Urothelium cell line (cell line): ENCODE results near the gene MAP3K3.
A peak's percentile ranks its signal among the peaks of the same experiment; 100 is the strongest.

Source experiments
- DNase-seq: peaks from one replicate; pipeline ENCODE4 v3.0.0; 2011; ENCODE audit warnings: low spot score, mixed read lengths
- FAIRE-seq: peaks from 2 replicates; lab custom pipeline; 2011; peaks lifted over from hg19 to GRCh38; lab: Jason Lieb, UNC

MAP3K3 gene

GRCh38 chr17:63621684-63622573, at the start of gene MAP3K3:
TSS of gene MAP3K3 (plus strand) at chr17:63622417. CDS start at chr17:63622760, 343 bp downstream.
- FAIRE-seq (peak; percentile 94), DNase-seq (peak; percentile 100)

GRCh38 chr17:63573634-63574033, 48.6 kb upstream of the MAP3K3 start:
- FAIRE-seq (no peak), DNase-seq (peak; percentile 36)

- no peak for DNase-seq
- FAIRE-seq: no peak
Observed at GRCh38 chr17:63578027-63578768, 44.0 kb upstream of the MAP3K3 start.

DNA sequence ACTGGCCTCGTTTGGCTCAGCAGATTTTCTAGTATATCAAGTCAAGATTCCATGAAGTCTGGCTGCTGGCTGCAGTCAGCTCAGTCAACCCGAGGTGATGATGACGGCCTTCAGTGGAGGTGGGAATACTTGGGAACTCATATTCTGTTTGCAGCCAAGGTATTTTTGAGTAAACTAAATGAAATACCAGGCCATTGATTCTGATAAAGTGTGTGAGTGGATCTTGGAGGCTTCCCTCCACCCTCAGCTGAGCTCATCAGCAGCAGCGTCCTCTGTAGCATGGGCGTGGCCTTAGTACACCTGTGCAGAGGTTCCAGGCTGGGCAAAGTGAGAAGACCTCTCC, 43.5 kb upstream of the MAP3K3 start:
- FAIRE-seq (no peak), DNase-seq (no peak)

DNA sequence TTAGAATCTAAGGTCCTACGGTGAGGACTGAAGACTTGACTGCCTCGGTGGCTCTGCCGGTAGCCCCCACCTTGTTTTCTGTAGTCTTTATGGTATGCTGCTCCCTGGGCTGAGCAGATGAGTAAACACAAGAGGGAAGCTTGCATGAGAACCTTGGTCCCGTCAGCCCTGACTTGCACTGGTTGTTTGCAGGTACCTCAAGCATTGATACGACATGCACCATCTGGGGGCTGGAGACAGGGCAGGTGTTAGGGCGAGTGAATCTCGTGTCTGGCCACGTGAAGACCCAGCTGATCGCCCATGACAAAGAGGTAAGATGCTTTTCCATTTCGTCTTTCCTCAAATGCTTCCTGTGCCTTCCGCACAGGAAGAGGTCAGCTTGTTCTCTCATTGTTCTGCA, 42.6 kb upstream of the MAP3K3 start:
- DNase-seq (no peak), FAIRE-seq (no peak)

DNA sequence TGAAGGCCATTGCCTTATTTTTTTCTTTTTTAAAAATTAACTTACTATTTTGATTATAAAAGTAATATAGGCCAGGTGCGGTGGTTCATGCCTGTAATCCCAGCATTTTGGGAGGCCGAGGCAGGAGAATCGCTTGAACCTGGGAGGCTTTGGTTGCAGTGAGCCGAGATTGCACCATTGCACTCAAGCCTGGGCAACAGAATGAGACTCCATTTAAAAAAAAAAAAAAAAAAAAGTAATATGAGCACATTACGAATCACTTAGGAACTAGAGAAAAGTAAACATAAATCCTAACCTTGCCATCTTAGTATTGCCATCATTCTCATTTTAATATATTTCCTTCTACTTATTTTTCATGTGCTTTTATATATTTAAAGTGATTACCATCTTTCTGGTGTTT, 34.4 kb upstream of the MAP3K3 start:
- no peak for FAIRE-seq
- DNase-seq: no peak

DNA sequence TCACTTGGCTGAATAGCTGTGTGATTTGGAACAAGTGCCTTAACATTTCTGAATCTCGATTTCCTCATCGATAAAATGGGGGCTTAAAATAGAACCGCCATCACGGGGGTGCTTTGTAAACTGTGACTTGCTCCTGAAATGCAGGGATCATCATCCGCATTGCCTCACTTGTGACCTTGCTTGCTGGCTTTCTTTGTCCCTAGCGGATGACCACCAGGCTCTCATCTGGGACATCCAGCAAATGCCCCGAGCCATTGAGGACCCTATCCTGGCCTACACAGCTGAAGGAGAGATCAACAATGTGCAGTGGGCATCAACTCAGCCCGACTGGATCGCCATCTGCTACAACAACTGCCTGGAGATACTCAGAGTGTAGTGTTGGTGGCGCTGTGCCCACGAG, 33.4 kb upstream of the MAP3K3 start:
- FAIRE-seq (no peak), DNase-seq (no peak)

DNA sequence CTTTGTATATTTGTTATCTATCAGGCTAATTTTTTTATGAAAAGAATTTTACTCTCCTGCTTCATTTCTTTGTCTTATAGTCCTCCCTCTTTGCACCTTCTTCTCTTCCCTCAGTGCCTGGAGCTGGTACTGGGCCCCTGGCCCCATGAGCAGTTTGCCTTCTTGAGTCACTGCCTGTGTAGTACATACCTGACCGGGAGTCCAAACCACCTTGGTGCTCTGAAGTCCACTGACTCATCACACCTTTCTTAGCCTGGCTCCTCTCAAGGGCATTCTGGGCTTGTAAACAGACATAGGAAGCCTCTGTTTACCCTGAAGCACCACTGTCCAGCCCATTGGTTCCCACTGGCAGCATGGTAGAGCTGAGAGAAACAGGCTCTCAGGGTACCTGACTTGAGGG, 32.6 kb upstream of the MAP3K3 start:
- DNase-seq (no peak), FAIRE-seq (no peak)

DNA sequence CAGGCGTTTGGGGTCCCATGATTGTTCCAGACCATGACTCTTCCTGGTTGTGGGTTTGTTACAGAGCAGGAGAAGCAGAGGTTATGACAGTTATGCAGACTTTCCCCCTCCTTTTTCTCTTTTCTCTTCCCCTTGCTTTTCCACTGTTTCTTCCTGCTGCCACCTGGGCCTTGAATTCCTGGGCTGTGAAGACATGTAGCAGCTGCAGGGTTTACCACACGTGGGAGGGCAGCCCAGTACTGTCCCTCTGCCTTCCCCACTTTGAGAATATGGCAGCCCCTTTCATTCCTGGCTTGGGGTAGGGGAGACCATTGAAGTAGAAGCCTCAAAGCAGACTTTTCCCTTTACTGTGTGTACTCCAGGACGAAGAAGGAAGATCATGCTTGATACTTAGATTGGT, 29.4 kb upstream of the MAP3K3 start:
- peak; percentile 37 for FAIRE-seq
- DNase-seq: no peak

- no peak for DNase-seq
- no peak for FAIRE-seq
Observed at GRCh38 chr17:63595132-63595531, 27.1 kb upstream of the MAP3K3 start.

GRCh38 chr17:63596856-63597586, 25.2 kb upstream of the MAP3K3 start:
- FAIRE-seq (no peak), DNase-seq (no peak)

- DNase-seq (no peak), FAIRE-seq (no peak)
Observed at GRCh38 chr17:63598281-63598680, 23.9 kb upstream of the MAP3K3 start.

GRCh38 chr17:63600569-63601438, 21.4 kb upstream of the MAP3K3 start, which contains the start of gene TACO1:
TSS of gene TACO1 (plus strand) at chr17:63600895. CDS start at chr17:63601084, 189 bp downstream.
- peak; percentile 9 for FAIRE-seq
- peak; percentile 92 for DNase-seq

GRCh38 chr17:63601439-63602371, 20.5 kb upstream of the MAP3K3 start:
- DNase-seq: no peak
- FAIRE-seq: no peak

DNA sequence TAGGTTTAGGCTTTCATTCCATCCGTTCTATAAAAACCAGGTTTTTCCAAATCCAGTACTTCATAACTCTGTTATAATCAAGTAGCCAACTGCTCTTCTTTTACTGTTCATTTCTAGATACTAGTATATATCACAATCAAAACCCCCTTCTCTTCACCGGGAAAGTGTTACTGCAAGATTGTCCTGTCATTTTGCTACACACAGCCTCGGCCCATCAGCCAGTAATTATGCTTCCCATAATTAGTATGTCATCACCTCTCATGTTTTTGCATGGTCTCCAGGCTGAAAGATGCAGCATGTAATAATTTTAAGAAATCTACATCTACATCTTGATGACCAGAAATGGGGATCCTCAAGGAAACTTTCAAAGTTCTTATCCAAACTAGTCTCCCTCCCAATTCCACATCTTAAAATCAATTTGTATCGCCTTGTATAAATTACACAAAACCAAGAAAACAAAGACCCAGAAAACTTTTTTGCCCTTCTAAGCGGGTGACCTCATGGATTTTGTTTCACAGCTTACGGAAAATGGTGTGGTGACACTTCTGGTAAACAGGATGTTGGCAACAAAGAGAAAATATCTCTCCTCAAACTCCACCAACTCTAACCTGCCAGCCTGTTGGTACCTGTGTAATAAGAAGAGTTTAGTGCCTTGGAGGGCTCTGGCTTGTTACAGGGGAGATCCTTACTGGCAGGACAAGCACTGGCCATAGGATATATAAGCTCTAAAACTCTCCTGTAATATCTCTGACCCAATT, 12.2 kb upstream of the MAP3K3 start:
- DNase-seq: no peak
- FAIRE-seq: peak; percentile 37

DNA sequence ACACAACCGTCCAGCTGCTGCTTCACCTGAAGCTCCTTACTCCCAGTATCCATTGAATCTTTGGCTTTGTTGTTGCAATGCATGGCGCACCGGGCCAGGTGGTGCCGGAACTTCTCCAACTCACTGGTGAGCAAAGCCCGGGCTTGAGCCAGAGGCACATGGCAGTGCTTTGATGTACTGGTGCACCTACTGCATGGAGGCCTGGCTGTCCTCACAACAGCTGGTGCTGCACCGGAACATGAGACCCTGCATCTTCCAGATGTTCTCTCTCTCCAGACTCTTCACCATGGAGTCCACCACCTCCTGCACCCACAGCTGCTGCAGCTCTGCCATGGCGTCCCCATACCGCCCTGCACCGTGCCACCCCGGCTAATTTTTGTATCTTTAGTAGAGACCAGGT, 11.4 kb upstream of the MAP3K3 start:
- FAIRE-seq (no peak), DNase-seq (no peak)

GRCh38 chr17:63611354-63611753, 10.9 kb upstream of the MAP3K3 start:
- FAIRE-seq (no peak), DNase-seq (no peak)

- DNase-seq (no peak), FAIRE-seq (no peak)
Observed at GRCh38 chr17:63613663-63614062, 8.6 kb upstream of the MAP3K3 start.
